OCI-LY1 (cell line): ENCODE results near the gene KCNK4.

Experiments
- EZH2 ChIP-seq: fragments of 200-600 bp; sonication (generic), shearing (Covaris generic); IDR thresholded peaks from 2 replicates; pipeline ENCODE4 v1.8.0; 2017; ENCODE audit warnings: borderline replicate concordance, mixed run types, mild to moderate bottlenecking, antibody characterized with exemption, low read length, moderate library complexity, mixed read lengths
- TF ChIP-seq, protein P1 (sequence below): fragments of 200-600 bp; sonication (generic), shearing (Covaris generic); IDR thresholded peaks from 2 replicates; pipeline ENCODE4 v1.5.1; 2017; ENCODE audit warnings: mild to moderate bottlenecking, antibody characterized with exemption, low read length, moderate library complexity, mixed read lengths

DNA sequence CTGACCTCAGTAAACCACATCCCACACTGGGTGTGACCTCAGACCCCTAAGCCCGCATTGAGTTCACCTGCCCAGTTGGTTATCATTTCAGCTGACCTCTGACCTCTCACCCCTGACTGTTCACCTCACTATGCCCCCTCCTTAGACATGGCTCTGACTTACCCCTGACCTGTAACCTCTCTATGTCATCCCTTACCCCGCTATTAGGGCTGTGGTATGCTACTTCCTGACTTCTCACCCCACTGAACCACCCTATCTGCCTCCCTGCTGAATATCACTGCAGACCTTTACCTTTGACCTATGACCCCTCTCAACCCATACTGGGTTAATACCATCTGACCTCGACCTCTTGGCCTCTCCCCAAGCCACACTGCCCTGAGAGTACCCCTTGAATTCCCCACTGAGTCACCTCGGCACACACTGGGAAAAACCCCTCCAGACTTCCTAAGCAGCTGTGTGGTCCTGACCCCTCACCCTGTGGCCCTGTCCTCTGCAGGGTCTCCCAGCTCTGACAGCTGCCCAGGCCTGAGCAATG, 31.5 kb upstream of the KCNK4 start:
- TF ChIP-seq, protein P1, sequence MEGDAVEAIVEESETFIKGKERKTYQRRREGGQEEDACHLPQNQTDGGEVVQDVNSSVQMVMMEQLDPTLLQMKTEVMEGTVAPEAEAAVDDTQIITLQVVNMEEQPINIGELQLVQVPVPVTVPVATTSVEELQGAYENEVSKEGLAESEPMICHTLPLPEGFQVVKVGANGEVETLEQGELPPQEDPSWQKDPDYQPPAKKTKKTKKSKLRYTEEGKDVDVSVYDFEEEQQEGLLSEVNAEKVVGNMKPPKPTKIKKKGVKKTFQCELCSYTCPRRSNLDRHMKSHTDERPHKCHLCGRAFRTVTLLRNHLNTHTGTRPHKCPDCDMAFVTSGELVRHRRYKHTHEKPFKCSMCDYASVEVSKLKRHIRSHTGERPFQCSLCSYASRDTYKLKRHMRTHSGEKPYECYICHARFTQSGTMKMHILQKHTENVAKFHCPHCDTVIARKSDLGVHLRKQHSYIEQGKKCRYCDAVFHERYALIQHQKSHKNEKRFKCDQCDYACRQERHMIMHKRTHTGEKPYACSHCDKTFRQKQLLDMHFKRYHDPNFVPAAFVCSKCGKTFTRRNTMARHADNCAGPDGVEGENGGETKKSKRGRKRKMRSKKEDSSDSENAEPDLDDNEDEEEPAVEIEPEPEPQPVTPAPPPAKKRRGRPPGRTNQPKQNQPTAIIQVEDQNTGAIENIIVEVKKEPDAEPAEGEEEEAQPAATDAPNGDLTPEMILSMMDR, result no peak
- TF ChIP-seq EZH2, result no peak
